Esophagus muscularis mucosa (tissue), 4 donors: ENCODE data around the gene POF1B. TPM values are rescaled to one million over a fixed set of nuclear protein-coding genes. Genes with fewer than 3 reads are reported as not detected.

ENCODE experiments used
- DNase-seq: peaks from one replicate; pipeline ENCODE4 v3.0.0-alpha.2; 2017; ENCODE audit errors: extremely low spot score
- H3K27ac ChIP-seq, 4 donors: fragments of 200-600 bp; sonication (generic); replicated peaks in 1 of 4; 1 replicate in 3 of 4; 2 replicates in 1 of 4; pipeline ENCODE4 v1.5.1; 2016 to 2019; ENCODE audit warnings: mild to moderate bottlenecking in 1 of 4
- H3K27me3 ChIP-seq, 4 donors: fragments of 200-600 bp; sonication (generic); one replicate each; pipeline versions ENCODE4 v1.5.1 to v1.6.0; 2016 to 2019
- H3K36me3 ChIP-seq, 4 donors: fragments of 200-600 bp; sonication (generic); one replicate each; pipeline ENCODE4 v1.5.1; 2016 to 2019
- H3K4me1 ChIP-seq, 4 donors: fragments of 200-600 bp; sonication (generic); one replicate each; pipeline ENCODE4 v1.5.1; 2016 to 2019
- H3K4me3 ChIP-seq, 4 donors: fragments of 200-600 bp; sonication (generic); 1 replicate in 2 of 4; 2 replicates in 2 of 4; pipeline ENCODE4 v1.5.1; 2016 to 2019; ENCODE audit warnings: mild to moderate bottlenecking in 4 of 4, moderate library complexity in 1 of 4
- H3K9me3 ChIP-seq, 4 donors: fragments of 200-600 bp; sonication (generic); 1 replicate in 3 of 4; 2 replicates in 1 of 4; pipeline ENCODE4 v1.5.1; 2016 to 2019
- EP300 ChIP-seq: sonication (generic); formaldehyde crosslinking; IDR thresholded peaks from one replicate; pipeline ENCODE4 v1.6.1; 2017; ENCODE audit warnings: antibody characterized with exemption
- POLR2A ChIP-seq: fragments of 450-650 bp; IDR thresholded peaks from one replicate; pipeline ENCODE4 v1.6.1; 2017; ENCODE audit warnings: antibody characterized with exemption, moderate library complexity, mild to moderate bottlenecking, low read depth
- POLR2AphosphoS5 ChIP-seq, 2 donors: sonication (generic); formaldehyde crosslinking; IDR thresholded peaks; one replicate each; pipeline ENCODE4 v1.6.1; 2017; ENCODE audit warnings: antibody characterized with exemption in 2 of 2
- WGBS: methylation state at CpG from one replicate; pipeline ENCODE4 v1.1.5; 2018; 5-methylcytosine and 5-hydroxymethylcytosine counted together
- intact Hi-C: fragments of 100-400 bp; cut with DNase I; formaldehyde crosslinking; loops from one replicate; pipeline ENCODE4 v1.15.1; 2023
- total RNA-seq, 4 donors: library from RNA; depleted of rRNA; stranded (reverse); fragments of >200 nt; gene quantifications; one replicate each; pipeline versions ENCODE4 v1.1.0 to v1.2.1, GENCODE V29; 2016
- TF ChIP-seq, protein P1 (sequence below), 3 experiments: fragments of 200-600 bp in 2 of 3; fragments of 450-650 bp in 1 of 3; sonication (generic) in 2 of 3; IDR thresholded peaks; one replicate each; pipeline ENCODE4 v1.5.1; 2017 to 2019; ENCODE audit warnings: antibody characterized with exemption in 3 of 3, mild to moderate bottlenecking in 2 of 3, moderate library complexity in 1 of 3

Gene POF1B, protein sequence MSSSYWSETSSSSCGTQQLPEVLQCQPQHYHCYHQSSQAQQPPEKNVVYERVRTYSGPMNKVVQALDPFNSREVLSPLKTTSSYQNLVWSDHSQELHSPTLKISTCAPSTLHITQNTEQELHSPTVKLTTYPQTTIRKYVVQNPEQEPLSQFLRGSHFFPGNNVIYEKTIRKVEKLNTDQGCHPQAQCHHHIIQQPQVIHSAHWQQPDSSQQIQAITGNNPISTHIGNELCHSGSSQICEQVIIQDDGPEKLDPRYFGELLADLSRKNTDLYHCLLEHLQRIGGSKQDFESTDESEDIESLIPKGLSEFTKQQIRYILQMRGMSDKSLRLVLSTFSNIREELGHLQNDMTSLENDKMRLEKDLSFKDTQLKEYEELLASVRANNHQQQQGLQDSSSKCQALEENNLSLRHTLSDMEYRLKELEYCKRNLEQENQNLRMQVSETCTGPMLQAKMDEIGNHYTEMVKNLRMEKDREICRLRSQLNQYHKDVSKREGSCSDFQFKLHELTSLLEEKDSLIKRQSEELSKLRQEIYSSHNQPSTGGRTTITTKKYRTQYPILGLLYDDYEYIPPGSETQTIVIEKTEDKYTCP
- under 1 TPM; under 0.01 to 0.50 (median 0.34) TPM for total RNA-seq

DNA sequence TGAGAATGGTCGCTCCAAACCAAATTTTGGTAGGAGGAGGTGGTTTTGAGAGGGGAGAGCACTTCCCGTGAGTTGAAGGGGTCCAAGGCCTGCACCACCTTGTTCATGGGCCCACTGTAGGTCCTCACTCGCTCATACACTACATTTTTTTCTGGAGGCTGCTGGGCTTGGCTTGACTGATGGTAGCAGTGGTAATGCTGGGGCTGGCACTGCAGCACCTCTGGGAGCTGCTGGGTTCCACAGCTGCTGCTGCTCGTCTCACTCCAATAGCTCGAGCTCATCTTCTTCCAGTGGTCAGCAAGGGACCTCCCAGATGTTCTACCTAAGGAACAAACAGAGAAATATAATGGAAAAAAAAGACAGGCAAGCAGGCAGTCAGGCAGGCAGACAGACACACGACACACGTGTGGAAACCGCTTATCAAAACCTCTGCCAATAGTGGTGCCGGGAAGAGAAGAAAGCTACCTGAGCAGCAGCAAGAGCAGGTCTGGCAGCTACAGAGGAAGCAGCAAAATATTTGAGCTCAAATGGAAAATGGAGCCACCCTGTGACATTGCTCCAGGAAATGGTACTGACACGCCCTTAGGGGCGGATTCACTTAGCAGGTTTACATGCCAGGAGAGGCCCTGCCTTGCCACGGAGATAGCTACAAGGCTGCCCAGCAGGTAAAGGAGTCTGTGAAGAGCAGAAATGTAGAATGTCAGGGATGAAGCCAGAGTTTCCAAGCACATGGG, at the start of gene POF1B:
Gene POF1B (minus strand): TSS at position 492 of the 734 bp plus-strand sequence. CDS start 211 bp downstream, at position 281.
- Histone ChIP-seq H3K4me3 (no peak within 1 kb of the TSS), H3K27ac (no peak within 1 kb of the TSS), H3K36me3 (no peaks in the 10 kb centered on the region), H3K9me3 (no peaks in the 10 kb centered on the region), H3K4me1 (no peaks in the 10 kb centered on the region), H3K27me3 (no peaks in the 10 kb centered on the region)
- intact Hi-C loops = no loop called here
- DNase-seq = no peak
- WGBS = 58% methylated on average over 12 of the region's 12 CpGs
- TF ChIP-seq POLR2A = no peak
- TF ChIP-seq, protein P1, sequence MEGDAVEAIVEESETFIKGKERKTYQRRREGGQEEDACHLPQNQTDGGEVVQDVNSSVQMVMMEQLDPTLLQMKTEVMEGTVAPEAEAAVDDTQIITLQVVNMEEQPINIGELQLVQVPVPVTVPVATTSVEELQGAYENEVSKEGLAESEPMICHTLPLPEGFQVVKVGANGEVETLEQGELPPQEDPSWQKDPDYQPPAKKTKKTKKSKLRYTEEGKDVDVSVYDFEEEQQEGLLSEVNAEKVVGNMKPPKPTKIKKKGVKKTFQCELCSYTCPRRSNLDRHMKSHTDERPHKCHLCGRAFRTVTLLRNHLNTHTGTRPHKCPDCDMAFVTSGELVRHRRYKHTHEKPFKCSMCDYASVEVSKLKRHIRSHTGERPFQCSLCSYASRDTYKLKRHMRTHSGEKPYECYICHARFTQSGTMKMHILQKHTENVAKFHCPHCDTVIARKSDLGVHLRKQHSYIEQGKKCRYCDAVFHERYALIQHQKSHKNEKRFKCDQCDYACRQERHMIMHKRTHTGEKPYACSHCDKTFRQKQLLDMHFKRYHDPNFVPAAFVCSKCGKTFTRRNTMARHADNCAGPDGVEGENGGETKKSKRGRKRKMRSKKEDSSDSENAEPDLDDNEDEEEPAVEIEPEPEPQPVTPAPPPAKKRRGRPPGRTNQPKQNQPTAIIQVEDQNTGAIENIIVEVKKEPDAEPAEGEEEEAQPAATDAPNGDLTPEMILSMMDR (IDR thresholded peaks at IDR 0.05) = no peak
- no peak for TF ChIP-seq POLR2AphosphoS5 (IDR thresholded peaks at IDR 0.05)
- no peak for TF ChIP-seq EP300

DNA sequence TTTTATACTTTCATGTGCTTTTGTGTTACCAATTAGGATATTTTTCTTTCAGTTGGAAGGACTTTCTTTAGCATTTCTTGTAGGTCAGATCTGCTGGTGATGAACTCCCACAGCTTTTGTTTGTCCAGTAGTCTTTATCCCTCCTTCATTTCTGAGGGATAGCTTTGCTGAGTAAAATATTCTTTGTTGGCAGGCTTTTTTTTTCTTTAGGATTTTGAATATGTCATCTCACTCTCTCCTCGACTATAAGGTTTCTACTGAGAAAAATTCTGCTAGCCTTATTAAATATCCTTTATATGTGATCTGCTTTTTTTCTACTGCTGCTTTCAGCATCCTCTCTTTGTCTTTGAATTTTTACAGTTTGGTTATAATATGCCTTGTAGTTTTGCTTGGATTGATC, 49.6 kb upstream of the POF1B start:
- Histone ChIP-seq H3K36me3 (no peaks in the 10 kb centered on the region), H3K27me3 (no peaks in the 10 kb centered on the region), H3K4me3 (no peak overlapping the region), H3K9me3 (peaks cover 0 to 8% (median 0%) of the 10 kb centered on the region in 4 donors), H3K4me1 (no peaks in the 10 kb centered on the region), H3K27ac (no peak overlapping the region)
- intact Hi-C loops = no loop called here
- WGBS = 79% methylated on average over 1 of the region's 1 CpG
- DNase-seq = no peak
- no peak for TF ChIP-seq EP300

DNA sequence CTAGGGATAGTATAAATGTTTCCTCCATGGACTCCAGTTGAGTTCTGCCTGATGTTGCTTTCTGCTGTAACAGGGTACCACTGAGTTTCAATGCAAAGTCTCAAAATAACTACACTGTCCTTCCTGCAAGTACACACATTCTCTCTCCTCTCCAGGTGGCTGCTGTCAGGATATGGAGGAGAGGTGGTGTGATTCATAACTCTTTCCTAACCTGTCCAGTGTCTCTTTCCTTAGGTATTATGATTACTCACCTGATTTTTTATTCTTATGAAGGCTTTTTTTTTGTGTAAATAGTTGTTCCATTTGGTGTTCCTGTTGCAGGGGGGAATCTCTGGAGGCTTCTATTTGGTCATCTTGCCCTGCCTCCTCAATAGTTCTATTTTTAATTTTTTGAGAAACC, 39.8 kb upstream of the POF1B start:
- TF ChIP-seq POLR2A = no peak
- TF ChIP-seq, protein P1 (IDR thresholded peaks at IDR 0.05) = no peak
- no peak for TF ChIP-seq EP300
- TF ChIP-seq POLR2AphosphoS5 (IDR thresholded peaks at IDR 0.05) = no peak
- intact Hi-C loops = no loop called here
- DNase-seq = no peak
- Histone ChIP-seq H3K4me1 (no peaks in the 10 kb centered on the region), H3K27me3 (no peaks in the 10 kb centered on the region), H3K27ac (no peak overlapping the region), H3K9me3 (no peaks in the 10 kb centered on the region), H3K36me3 (no peaks in the 10 kb centered on the region), H3K4me3 (no peak overlapping the region)

DNA sequence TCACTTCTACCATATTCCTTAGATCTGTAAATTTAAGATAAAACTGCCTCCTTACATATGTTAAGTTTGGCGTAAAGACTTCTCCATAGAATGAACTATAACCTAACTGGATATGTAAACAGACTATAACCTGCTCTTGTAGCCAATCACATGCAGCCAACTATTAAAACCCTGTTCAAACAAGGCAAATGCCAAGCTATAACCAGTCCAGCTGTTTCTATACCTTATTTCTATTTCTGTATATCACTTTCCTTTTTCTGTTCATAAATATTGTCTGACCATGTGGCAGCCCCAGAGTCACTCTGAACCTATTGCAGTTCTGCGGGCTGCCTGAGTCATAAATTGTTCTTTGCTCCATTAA, 12.4 kb upstream of the POF1B start:
- no peaks in the 10 kb centered on the region for H3K27me3 ChIP-seq
- no peak overlapping the region for H3K27ac ChIP-seq
- 79% methylated on average over 2 of the region's 2 CpGs for WGBS
- TF ChIP-seq, protein P1 (IDR thresholded peaks at IDR 0.05) = no peak
- TF ChIP-seq EP300 (no peak), POLR2AphosphoS5 (IDR thresholded peaks at IDR 0.05) (no peak), POLR2A (no peak)
- no peaks in the 10 kb centered on the region for H3K9me3 ChIP-seq
- intact Hi-C loops = no loop called here
- DNase-seq = no peak
- no peaks in the 10 kb centered on the region for H3K36me3 ChIP-seq
- H3K4me3 ChIP-seq = no peak overlapping the region
- H3K4me1 ChIP-seq = no peaks in the 10 kb centered on the region

DNA sequence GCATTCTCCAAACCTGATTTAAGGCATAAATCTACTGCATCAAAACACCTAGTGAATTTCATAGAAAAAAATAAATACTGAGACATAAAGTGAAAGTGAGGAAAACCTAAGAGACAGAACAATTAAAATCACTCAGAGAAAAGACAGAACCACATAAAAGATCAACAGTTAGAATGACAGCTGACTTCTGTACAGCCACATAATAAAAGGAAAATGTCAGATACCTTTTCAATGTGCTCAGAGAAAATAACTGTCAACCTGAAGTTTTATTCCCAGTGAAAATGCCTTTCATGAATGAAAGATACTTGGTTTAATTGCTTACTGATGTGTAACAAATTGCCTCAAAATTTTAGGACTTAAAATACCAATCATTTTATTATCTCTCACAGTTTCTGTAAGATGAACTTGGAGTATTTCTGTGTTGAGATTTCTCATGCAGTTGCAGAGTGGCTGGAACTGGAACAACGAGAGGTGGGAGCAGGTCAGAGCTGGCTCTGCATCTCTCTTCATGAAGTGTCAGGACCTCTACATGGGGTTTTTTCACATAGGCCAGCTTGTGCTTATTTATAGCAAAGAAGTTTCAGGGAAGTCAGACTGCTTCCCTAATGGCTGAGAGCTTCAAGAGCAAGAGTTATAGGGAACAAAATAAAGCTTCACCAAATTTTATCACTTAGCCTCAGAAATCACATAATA, 11.9 kb upstream of the POF1B start:
- no peaks in the 10 kb centered on the region for H3K36me3 ChIP-seq
- H3K9me3 ChIP-seq = no peaks in the 10 kb centered on the region
- 43% methylated on average over 1 of the region's 1 CpG for WGBS
- H3K4me1 ChIP-seq = no peaks in the 10 kb centered on the region
- intact Hi-C loops = no loop called here
- no peak overlapping the region for H3K27ac ChIP-seq
- DNase-seq = no peak
- TF ChIP-seq POLR2AphosphoS5 (IDR thresholded peaks at IDR 0.05) = no peak
- TF ChIP-seq, protein P1 (IDR thresholded peaks at IDR 0.05) = no peak
- TF ChIP-seq EP300 = no peak
- TF ChIP-seq POLR2A = no peak
- H3K4me3 ChIP-seq = no peak overlapping the region
- H3K27me3 ChIP-seq = no peaks in the 10 kb centered on the region
